Measurements from ENCODE around the gene RGS8.
"Not testable (repeated sequence)": the region's sequence is repeated elsewhere in the genome, so short reads cannot be mapped to it uniquely, and the experiment has no call there.

RGS8 gene

GRCh38 chr1:182702826-182703524 lies 18.6 kb upstream of the RGS8 start:
- no peak for DNase-seq (ENCODE audit: low read depth, low spot score)

GRCh38 chr1:182700351-182700709 lies 15.9 kb upstream of the RGS8 start:
- no peak for DNase-seq (ENCODE audit: low read depth, low spot score)

- DNase-seq (ENCODE audit: low read depth, low spot score) = no peak
Measured at GRCh38 chr1:182699393-182700350, 15.3 kb upstream of the RGS8 start.

- DNase-seq (ENCODE audit: low read depth, low spot score) = no peak
Measured at GRCh38 chr1:182698971-182699370, 14.6 kb upstream of the RGS8 start.

- not testable (repeated sequence) for DNase-seq (ENCODE audit: low read depth, low spot score)
Measured at GRCh38 chr1:182693139-182693538, 8.8 kb upstream of the RGS8 start.

GRCh38 chr1:182690886-182691443 lies 6.6 kb upstream of the RGS8 start:
- no peak for DNase-seq (ENCODE audit: low read depth, low spot score)

- no peak for DNase-seq (ENCODE audit: low read depth, low spot score)
Measured at GRCh38 chr1:182688436-182689205, 4.2 kb upstream of the RGS8 start.

- DNase-seq (ENCODE audit: low read depth, low spot score) = no peak
Measured at GRCh38 chr1:182687361-182687760, 3.0 kb upstream of the RGS8 start.

- no peak for DNase-seq (ENCODE audit: low read depth, low spot score)
Measured at GRCh38 chr1:182686446-182686845, 2.1 kb upstream of the RGS8 start.

- DNase-seq (ENCODE audit: low read depth, low spot score) = no peak
Measured at GRCh38 chr1:182685215-182685614, 828 bp upstream of the RGS8 start.

- DNase-seq (ENCODE audit: low read depth, low spot score) = no peak
Measured at GRCh38 chr1:182682898-182683501, 1.4 kb downstream of the RGS8 start.

GRCh38 chr1:182682406-182682805 lies 2.0 kb downstream of the RGS8 start:
- no peak for DNase-seq (ENCODE audit: low read depth, low spot score)

GRCh38 chr1:182681568-182681912 lies 2.8 kb downstream of the RGS8 start:
- no peak for DNase-seq (ENCODE audit: low read depth, low spot score)

GRCh38 chr1:182680901-182681567 lies 3.4 kb downstream of the RGS8 start:
- DNase-seq (ENCODE audit: low read depth, low spot score) = no peak

GRCh38 chr1:182680408-182680807 lies 4.0 kb downstream of the RGS8 start:
- DNase-seq (ENCODE audit: low read depth, low spot score) = no peak

GRCh38 chr1:182679684-182680083 lies 4.7 kb downstream of the RGS8 start:
- DNase-seq (ENCODE audit: low read depth, low spot score) = no peak

GRCh38 chr1:182677397-182678098 lies 6.8 kb downstream of the RGS8 start:
- no peak for DNase-seq (ENCODE audit: low read depth, low spot score)

GRCh38 chr1:182676274-182676673 lies 8.1 kb downstream of the RGS8 start:
- DNase-seq (ENCODE audit: low read depth, low spot score) = no peak

GRCh38 chr1:182674346-182675246 lies 9.8 kb downstream of the RGS8 start:
- no peak for DNase-seq (ENCODE audit: low read depth, low spot score)
